22Rv1 (cell line): ENCODE data around the gene SAAL1.

ENCODE experiments used
- ZFX ChIP-seq: fragments of 450-650 bp; IDR thresholded peaks from 2 replicates; pipeline ENCODE4 v1.6.1; 2017; ENCODE audit warnings: antibody characterized with exemption, borderline replicate concordance
- TF ChIP-seq, protein P1 (sequence below): fragments of 450-650 bp; IDR thresholded peaks from 2 replicates; pipeline ENCODE4 v1.5.1; 2017; ENCODE audit warnings: mild to moderate bottlenecking

DNA sequence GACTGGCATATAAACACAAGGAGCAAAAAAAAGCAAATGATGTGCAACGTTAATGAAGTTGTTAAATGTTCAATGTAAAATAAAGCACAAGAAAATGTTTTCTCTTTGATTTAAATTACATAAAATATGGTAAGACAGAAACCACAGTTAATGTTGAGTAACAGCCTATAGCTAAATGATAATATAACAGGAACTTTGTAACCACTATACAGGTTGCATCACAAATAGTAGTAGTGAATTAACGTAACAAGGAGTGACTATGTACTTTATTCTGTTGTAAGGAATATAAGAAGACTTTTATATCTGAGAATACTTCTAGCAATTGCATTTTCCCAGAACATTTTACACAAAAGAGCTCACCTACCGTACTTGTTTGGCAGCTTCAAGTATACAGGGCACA, 16.9 kb downstream of the SAAL1 start:
- TF ChIP-seq, protein P1, sequence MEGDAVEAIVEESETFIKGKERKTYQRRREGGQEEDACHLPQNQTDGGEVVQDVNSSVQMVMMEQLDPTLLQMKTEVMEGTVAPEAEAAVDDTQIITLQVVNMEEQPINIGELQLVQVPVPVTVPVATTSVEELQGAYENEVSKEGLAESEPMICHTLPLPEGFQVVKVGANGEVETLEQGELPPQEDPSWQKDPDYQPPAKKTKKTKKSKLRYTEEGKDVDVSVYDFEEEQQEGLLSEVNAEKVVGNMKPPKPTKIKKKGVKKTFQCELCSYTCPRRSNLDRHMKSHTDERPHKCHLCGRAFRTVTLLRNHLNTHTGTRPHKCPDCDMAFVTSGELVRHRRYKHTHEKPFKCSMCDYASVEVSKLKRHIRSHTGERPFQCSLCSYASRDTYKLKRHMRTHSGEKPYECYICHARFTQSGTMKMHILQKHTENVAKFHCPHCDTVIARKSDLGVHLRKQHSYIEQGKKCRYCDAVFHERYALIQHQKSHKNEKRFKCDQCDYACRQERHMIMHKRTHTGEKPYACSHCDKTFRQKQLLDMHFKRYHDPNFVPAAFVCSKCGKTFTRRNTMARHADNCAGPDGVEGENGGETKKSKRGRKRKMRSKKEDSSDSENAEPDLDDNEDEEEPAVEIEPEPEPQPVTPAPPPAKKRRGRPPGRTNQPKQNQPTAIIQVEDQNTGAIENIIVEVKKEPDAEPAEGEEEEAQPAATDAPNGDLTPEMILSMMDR, result no peak
- TF ChIP-seq ZFX, result no peak
